Measurements from ENCODE around the gene IP6K3.
A peak's percentile ranks its signal among the peaks of the same experiment; 100 is the strongest.

IP6K3 gene

GRCh38 chr6:33700391-33701050 is 46.2 kb downstream of the IP6K3 start:
- peak; percentile 76 for DNase-seq

DNA sequence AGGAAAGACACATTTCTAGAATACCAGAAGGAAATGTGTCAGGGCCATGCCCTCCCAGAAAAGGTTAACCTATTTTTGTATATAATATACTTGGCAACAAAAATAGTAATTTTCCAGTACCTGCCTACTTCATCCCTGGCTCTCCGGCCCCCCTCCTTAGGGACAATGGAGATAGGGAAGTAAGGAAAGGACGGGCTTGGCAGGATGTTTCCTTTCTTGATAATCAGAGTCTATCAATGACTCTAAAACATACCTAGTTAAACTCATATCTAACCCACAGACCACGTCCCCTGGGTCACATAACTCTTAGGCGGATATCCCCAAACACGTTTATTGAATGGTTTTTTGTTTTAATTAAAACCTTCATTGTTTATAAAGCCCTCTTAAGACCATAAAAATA is 47.0 kb downstream of the IP6K3 start:
- DNase-seq, result no peak

GRCh38 chr6:33699131-33699530 is 47.6 kb downstream of the IP6K3 start:
- no peak for DNase-seq

- no peak for DNase-seq
These were observed 48.2 kb downstream of the IP6K3 start for GRCh38 chr6:33698494-33698893.

DNA sequence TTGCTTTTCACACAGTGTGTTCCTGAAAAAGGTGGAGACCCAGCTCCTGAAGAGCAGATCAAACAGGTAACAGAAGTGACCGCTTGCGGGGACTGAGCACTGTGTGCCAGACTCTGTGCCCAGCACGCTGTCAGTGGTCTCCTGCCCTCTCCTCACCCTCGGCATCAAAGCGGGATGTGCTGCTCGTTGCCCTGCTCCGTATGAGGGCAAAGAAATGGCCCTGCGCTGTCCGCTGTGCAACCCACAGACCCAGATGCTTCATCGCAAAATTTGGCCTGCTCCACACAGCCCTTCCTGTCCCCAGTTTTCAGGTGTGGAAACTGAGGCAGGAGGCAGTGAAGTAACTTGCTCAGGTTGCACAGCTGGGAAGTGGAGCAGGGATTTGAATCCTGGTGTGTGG is 48.9 kb downstream of the IP6K3 start:
- no peak for DNase-seq

- no peak for DNase-seq
These were observed 49.9 kb downstream of the IP6K3 start for GRCh38 chr6:33696548-33697518.

DNA sequence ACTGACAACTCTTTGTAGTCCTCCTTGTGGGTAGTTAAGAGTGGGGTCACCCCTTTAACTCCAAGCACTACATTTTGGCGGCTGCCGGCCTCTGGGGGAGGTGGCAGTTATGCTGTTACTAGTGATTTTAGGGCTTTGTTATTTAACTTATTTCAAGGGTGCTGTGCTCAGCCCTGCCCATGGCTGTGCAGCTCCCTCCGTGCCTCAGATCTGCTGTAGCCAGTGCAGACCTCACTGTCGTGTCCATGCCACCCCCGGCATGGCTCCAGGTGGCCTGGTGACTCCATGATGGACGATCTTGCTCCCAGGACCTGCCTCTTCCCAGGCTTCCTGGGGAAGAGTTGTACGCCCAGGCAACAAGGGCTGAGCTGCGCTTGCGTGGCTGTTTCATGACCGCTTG is 50.6 kb downstream of the IP6K3 start:
- no peak for DNase-seq

GRCh38 chr6:33695451-33695887 is 51.2 kb downstream of the IP6K3 start:
- no peak for DNase-seq

- no peak for DNase-seq
These were observed 51.7 kb downstream of the IP6K3 start for GRCh38 chr6:33694977-33695376.

DNA sequence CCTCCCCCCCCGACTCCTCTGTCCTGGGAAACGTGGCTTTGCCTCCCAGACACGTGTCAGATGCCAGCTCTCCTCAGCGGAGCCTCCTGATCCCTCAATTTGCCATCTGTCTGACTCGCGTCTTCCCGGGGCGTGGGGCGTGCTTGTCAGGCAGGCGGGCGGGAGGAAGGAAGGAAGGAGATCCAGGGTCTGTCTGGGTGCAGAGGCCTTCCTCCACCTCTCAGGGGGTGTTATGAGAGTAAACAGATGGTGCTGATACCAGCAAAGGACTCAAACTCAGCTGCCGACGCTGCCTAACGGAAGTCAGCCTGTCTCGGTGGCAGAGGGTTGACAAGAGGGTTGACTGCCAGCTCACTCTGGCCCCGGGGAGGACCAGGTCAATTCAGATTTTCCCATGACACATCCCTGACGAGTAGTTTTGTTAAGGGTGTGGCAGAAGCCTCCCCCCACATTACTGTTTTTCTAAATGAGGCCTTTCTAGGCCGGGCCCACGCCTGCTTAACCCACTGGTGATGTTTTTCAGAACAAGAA is 52.2 kb downstream of the IP6K3 start:
- peak; percentile 66 for DNase-seq

- DNase-seq, result no peak
These were observed 53.3 kb downstream of the IP6K3 start for GRCh38 chr6:33693186-33694105.

- peak; percentile 25 for DNase-seq
These were observed 53.9 kb downstream of the IP6K3 start for GRCh38 chr6:33692760-33693158.

- DNase-seq, result no peak
These were observed 54.5 kb downstream of the IP6K3 start for GRCh38 chr6:33692078-33692759.

DNA sequence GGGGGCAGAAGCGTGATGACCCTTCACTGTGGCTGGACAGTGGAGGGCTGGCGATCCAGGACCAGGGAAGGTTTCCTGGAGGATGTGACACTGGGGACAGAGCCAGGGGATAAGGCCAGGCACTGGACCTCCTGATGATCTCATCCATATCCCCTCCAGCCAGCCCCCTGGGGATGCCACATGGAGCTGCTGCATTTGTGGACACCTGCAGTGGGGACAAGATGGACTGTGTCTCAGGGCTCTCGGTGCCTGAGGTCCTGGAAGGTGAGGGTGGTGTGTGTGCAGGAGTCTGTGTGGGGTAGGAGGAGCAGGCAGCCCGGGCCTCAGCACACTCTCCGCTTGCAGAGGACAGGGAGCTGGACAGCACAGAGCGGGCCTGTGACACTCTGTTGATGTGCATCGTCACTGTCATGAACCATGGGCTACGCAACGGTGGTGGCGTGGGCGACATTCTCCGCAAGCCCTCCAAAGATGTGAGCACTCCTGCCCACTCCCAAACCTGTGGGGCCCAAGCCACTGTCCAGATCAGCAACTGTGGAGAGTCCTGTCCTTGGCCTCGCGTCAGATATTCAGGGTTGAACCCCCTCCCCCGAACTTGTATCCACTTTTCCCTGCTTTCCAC is 55.1 kb downstream of the IP6K3 start:
- DNase-seq, result no peak

DNA sequence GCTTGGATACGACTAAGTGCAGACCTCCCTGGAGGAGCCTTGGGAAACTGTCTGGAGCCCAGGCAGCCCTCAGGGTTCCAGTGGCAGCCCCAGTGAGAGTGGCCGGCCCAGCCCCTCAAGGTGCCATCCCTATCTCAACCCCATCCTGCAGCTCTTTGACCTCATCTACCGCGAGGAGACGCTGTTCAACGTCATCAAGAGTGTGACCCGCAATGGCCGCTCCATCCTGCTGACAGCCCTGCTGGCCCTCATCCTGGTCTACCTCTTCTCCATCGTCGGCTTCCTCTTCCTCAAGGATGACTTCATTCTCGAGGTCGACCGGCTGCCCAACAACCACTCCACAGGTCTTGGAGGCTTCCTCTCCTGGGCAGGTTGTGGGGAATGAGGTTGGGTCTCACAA is 55.9 kb downstream of the IP6K3 start:
- DNase-seq, result no peak

DNA sequence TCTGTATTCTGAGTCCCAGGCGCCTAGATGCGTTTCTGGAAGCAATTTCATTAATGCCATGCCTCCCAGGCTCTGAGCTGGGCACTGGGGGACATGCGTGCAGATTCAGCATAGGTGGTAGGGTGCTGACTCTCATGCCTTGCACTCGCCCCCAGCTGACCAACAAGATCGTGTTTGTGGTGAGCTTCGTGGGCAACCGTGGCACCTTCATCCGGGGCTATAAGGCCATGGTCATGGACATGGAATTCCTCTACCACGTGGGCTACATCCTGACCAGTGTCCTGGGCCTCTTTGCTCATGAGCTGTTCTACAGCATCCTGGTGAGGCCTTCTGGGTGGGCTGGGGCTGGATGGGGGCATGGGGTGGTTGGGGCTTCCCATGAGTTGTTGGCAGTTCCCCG is 56.8 kb downstream of the IP6K3 start:
- DNase-seq, result no peak

- no peak for DNase-seq
These were observed 57.6 kb downstream of the IP6K3 start for GRCh38 chr6:33689148-33689494.

GRCh38 chr6:33688451-33689147 is 58.1 kb downstream of the IP6K3 start:
- DNase-seq, result no peak

DNA sequence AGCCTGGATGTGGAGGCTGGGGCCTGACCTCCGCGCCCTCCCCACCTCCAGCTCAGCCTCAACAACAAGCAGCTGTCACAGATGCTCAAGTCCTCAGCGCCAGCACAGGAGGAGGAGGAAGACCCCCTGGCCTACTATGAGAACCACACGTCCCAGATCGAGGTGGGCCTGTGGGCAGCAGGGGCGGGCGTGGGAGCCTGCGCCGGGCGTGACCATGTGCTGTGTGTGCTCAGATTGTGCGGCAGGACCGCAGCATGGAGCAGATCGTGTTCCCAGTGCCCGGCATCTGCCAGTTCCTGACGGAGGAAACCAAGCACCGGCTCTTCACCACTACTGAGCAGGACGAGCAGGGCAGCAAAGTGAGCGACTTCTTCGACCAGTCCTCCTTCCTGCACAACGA is 58.7 kb downstream of the IP6K3 start:
- no peak for DNase-seq

DNA sequence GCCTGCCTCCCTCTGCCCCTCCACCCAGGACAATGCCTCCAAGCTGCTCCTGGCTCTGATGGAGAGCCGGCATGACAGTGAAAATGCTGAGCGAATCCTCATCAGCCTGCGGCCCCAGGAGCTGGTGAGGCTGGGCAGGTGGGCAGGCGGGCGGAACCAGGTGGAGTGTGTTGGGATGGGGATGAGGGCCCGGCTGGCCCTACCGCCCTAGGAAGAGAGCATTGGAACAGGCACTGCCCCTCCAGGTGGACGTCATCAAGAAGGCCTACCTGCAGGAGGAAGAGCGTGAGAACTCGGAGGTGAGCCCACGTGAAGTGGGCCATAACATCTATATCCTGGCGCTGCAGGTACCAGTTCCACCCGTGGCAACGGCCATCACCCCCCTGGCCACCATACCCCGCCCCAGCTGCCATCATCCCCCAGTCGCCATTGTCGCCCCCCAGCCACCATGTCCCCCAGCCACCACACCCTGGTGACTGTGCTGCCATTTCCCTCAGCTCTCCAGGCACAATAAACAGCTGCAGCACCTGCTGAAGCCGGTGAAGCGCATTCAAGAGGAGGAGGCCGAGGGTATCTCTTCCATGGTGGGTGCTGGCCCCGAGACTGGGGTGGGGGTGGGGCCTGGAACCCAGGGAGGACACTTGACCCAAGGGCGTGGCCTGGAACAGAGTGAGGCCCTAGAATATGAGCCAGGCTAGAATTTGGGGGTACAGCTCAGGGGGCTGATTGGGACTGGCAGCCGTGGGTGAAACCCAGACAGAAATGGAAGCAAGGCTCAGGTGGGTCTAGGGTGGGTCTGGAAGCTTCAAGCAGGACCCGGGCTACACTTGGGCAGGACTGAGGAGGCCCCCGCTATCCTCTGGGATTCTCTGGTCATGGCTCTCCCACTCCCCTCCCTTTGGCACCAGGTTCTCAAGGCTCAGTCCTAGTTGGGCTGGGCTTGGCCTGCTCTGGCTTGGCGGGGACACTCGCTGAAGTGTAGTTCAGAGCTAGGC is 59.4 kb downstream of the IP6K3 start:
- no peak for DNase-seq
